ENCODE measurements around the gene CTXN2.

Gene CTXN2

DNA sequence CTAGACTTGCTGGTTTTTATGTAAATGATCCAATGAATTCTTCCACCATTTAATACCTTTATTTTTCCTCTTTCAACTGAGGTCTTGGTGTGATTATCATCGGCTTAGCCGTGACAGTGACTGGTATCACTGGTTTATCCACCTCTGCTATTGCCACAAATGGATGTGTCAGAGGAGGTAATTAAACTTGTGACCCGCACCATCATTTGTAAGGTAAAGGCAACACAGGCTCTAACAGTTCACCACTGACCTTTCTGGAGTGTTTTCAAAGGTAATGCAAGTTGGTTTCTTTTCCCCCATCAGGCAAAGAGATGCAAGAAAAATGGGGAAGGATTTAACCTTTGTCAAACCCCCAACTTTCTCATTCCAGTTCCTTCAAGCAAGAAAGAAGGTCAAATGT, 34.3 kb downstream of the CTXN2 start:
- no peak for DNase-seq

- DNase-seq, result no peak
Observed at GRCh38 chr15:48230498-48230897, 39.0 kb downstream of the CTXN2 start.

GRCh38 chr15:48233246-48233645, 41.8 kb downstream of the CTXN2 start:
- no peak for DNase-seq

DNA sequence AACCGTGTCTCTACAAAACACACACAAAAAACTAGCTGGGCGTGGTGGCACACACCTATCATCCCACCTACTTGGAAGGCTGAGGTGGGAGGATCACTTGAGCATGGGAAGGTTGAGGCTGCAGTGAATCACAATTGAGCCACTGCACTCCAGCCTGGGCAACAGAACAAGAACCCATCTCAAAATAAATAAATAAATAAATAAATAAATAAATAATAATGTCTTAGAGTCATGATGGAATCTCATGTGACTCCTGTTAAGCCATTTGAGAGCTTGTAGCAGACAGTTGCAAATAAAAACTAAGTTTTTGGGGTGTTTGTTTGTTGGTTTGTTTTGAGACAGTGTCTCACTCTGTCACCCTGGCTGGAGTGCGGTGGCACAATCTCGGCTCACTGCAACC, 47.9 kb downstream of the CTXN2 start:
- no peak for DNase-seq

DNA sequence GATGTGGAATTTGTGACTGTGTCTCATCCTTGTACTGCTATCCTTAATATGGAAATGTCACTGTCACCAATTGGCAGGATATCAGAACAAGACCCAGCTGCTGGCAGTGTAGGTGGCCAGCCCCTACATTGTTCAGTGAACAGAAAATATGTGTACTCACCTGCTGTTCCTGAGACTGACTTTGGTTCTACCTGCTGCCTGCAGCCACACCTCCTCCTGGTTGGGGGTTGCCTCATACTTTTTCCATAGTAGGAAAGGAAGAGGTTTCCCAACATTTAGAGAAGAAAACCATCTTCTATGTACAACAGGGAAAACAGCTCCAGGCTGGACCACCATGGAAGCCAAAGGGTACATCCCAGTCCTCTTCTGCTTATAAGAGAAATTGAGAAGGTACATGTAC, 50.5 kb downstream of the CTXN2 start:
- no peak for DNase-seq

- no peak for DNase-seq
Observed at GRCh38 chr15:48242535-48242934, 51.1 kb downstream of the CTXN2 start.

DNA sequence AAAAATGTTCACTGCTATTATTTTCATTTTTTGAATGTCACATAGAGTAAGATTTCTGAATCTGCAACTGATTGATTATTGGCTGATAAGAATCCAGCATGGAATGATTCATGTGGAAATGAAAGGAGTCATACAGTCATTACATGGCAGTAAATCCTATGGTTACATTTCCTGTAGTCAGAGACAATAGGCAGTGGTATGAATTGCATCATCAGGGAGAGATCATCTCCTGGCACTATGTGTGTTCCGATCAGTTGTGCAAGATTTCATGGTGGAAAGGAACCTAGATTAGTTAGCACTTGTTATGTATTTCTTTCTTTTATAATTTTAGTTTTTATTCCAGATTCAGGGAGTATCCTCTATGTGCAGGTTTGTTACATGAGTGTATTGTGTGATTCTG, 53.5 kb downstream of the CTXN2 start:
- no peak for DNase-seq

- DNase-seq, result no peak
Observed at GRCh38 chr15:48248414-48248813, 56.9 kb downstream of the CTXN2 start.

DNA sequence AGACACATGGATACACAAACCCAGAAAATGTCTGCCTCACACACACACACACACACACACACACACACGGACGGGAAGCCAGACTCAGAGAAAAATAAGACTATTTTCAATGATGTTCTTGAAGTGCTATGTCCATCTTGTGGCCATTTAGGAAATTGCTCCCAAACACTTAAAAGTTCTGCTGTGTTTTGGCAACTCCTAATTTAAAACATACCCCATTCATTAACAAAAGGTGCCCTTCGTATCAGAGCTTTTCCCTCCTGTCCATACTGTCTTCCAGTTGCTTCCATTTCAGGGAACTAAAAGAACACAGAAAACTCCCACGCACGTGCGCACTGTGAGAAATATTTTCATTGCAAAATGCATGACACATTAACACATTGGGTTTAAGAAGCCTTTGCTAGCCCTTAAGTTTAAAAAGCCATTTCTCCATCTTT, 59.2 kb downstream of the CTXN2 start:
- no peak for DNase-seq

GRCh38 chr15:48253172-48253571, 61.7 kb downstream of the CTXN2 start:
- DNase-seq, result no peak

Data from activated effector memory CD4-positive, alpha-beta T cell treated with anti-CD3 and anti-CD28 coated beads, Interleukin-2, amount 50 U/mL, for 16 hours (primary cell).